GM19395 (cell line): Measurements from ENCODE around the gene TRIM68.

Experiments used
- ATAC-seq: cut with Tn5 transposase; IDR thresholded peaks from one replicate; pipeline ENCODE4 v1.9.1; 2021; ENCODE audit warnings: mild to moderate bottlenecking, moderate library complexity; ENCODE audit not compliant: unreplicated experiment

TRIM68 gene

DNA sequence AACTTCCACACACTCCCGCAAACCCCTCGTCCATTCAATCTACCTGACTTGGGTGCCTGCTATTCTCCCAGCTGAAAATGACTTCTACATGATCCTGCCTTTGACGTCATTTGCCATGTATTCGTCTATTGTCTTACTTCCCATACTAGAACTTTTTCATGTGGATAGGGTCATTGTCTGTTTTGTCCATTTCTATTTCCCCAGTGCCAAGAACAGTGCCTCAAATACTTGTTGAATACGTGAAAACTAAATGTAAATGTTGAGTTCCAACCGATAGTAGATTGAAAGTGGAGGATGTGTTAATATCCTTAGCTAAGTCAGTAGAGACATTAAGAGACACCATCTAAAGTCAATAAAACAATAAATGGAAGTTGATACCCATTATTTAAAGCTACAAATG, 935 bp downstream of the TRIM68 start:
- ATAC-seq = no peak

DNA sequence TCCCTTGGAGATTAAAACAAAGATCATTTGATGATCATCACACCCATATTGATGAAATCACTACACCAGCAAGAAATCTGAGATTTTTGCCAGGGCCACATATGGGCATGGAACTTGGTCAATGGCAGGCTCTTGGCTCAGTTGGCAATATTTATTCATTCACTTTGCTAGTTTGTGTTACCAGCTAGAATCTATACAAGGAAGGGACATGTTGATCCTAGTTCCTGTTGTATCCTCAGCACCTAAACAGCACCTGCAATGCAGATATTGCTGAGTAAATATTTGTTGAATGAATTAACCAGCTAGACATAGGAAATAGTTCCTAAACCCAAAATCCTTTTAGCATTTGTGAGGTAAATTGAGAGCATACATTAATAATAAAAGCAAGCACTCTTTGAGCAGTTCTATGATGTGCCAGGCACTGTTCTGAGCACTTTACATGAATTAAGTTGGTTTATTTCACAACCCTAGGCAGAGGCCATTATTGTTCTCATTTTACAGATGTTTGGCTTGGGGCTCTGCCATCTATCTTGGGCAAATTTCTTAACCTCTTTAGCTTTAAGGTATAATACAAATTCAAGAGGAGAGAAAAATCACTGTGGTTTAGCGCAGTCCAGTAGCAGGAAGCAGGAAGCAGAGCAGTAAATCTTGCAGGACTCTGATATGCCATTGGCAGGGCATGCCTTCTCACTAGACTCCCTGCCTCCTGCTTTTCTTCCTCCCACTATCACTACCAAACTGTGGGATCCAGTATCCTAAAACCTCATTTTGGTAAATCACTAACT, 1.6 kb downstream of the TRIM68 start:
- ATAC-seq = no peak

DNA sequence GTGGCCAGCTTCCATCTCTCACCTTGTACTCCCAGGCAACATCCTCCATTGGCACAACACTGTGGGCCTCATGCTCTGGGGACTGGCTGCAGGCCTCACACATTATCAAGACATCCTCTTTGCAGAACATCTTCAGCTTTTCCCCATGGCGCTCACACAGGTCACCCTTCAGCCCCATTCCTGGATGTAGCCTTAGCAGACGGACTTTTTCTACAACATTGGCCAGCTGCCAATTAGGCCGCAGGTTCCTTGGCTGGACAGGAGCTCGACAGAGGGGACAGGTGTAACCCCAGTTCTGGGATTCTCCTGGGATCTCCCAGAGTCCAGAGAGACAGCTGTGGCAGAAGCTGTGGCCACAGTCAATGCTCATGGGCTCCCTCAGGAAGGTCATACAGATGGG, 3.0 kb downstream of the TRIM68 start:
- ATAC-seq = no peak

DNA sequence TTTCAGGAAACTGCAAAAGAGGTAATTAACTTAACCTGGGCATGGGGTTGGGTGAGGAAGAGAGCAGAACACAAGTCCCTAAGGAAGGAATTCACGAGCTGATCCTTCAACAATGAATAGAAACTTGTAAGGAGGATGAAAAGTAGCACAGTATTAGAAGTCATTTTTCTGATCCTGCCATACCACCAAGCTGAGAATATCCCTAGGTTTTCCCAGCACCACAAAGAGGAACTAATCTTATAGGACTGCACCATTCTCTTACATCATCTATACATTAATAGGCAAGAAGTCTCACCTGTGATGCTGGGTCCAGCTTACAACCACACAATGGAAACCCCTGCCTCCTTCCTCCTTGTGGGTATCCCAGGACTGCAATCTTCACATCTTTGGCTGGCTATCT, 14.3 kb downstream of the TRIM68 start, which contains the start of gene OR52I1:
TSS of gene OR52I1 (plus strand) at position 301 of the 400 bp plus-strand sequence. CDS start at position 301, 0 bp downstream.
- ATAC-seq = no peak

DNA sequence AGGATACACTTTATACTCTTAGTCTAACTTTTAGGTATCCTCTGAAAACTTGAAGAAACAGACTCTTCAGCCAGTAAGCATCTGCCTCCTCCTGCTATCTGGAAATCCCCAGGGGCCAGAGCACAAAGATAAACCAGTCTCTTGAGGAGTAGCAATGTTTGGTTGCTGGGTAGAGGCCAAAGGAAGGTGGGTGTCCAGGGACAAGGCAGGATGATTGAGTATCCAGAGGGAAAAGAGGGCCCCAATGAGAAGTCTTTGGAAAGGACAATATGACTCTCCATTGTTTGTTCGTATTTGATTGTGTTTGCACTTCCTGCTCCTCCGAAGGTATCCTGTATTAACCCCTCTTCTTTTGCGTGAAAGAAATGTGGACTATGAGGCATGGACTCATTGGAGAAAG, 19.0 kb downstream of the TRIM68 start:
- ATAC-seq = no peak

DNA sequence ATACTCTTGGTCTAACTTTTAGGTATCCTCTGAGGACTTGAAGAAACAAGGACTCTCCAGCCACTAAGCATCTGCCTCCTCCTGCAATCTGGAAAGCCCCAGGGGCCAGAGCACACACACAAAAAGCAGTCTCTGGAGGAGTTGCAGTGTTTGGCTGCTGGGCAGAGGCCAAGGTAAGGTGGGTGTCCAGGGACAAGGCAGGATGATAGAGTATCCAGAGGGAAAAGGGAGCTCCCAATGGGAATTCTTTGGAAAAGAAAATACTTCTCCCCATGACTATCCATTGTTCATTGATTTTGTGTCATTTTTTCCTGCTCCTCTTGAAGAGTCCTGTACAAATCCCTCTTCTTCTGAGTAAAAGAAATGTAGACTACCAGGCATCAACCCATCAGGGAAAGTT, 26.6 kb downstream of the TRIM68 start, which contains the start of gene OR52I2:
TSS of gene OR52I2 (plus strand) at position 301 of the 400 bp plus-strand sequence.
- ATAC-seq = no peak

DNA sequence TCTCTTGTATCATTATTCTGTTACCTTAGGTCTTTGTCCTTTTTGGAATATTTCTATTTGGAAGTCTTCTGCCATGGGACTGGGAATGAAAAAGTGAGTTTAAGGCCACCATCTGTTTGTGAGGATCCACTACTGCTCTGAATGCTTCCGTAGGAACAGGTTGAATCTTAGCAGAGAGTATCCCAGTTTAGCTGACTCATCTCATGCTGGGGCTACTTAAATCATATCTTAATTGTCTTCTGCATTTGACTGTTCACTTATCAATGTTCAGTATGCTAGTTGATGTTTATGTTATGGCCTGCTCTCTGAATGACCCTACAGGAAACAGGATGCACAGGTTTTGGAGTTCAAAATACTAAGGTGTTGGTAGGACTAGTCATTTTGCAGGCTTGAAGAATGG, 27.9 kb downstream of the TRIM68 start:
- no peak for ATAC-seq

DNA sequence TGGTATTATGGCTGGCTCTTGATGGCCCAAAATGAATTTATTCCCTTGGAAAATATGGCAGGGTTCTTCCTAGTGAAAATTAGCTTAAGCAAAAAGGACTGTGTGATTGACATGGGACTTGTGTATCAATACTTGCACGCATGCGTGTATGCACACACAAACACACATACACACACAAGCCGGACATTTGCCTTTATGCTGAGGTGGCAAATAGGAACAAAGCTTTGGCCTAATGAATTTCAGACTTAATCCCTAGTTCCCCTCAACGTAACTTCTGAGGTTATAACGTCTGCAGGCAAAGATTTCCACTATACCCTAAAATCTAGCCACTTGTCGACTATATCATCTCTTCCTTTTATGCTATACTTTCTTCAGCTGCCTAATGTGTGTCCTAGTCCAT, 29.4 kb downstream of the TRIM68 start:
- no peak for ATAC-seq

DNA sequence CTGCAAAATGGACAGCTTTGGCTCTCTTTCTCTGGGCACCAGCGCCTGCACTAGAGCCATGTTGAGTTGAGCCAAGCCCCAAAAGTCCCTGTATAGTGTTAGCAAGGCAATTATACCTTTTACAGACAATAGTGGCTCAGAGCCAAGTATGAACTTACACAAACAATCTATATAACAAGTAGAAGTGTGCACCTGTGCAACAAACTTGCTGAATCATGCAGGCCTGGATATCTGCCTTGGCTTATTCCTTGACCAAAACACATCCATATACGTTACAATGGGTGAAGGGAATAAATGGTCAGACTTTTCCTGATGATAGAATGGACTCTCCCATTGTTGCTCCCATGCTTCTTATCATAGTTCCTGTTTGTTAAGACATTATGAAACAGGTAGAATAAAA, 30.3 kb downstream of the TRIM68 start:
- no peak for ATAC-seq

DNA sequence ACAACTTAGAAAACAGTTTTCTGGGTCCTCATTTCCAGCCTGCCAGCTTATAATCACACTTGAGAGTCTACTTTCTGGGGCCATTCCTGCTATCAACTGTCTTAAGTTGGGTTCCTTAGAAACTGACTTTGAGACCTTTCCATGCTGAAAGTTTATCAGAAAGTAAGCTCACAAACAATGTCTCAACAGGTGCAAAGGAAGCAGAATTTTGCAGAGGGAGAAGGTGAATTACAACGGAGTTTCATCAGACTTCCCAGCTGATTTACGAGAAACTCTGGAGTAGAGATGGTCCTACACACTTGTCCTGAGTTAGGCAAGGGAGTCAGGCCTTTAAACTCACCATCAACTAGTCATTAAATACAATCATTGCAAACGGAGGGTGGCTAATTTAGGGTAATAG, 31.2 kb downstream of the TRIM68 start:
- ATAC-seq = no peak

DNA sequence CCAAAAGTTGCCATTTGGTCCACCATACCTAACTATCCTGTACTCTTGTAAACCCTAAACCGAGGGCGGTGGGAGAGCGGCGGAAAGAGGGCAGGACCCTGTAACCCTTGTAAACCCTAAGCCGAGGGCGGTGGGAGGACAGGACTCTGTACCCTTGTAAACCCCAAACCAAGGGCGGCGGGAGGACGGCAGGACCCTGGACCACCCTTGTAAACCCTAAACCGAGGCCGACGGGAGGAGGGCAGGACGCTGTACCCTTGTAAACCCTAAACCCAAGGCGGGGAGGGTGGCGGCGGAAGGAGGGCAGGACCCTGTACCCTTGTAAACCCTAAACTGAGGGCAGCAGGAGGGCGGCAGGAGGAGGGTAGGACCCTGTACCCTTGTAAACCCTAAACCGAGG, 39.0 kb downstream of the TRIM68 start:
- no peak for ATAC-seq

DNA sequence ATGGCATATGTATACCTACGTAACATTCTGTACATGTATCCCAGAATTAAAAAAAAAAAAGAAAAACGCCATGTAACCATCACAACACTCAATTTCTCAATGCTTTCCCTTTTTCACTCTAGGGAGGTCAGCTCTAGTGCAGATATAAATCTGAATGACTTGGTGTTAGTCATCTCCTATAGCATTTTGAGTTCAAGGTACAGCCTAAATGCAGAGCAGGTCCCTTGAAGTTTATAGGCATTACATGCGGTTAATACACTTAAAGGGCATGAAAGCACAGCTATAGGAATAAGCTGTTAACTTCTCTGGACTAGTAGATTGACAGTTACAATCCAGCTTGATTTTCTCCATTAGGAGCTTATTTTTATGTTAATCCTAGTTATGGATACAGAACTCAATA, 42.7 kb downstream of the TRIM68 start:
- no peak for ATAC-seq

DNA sequence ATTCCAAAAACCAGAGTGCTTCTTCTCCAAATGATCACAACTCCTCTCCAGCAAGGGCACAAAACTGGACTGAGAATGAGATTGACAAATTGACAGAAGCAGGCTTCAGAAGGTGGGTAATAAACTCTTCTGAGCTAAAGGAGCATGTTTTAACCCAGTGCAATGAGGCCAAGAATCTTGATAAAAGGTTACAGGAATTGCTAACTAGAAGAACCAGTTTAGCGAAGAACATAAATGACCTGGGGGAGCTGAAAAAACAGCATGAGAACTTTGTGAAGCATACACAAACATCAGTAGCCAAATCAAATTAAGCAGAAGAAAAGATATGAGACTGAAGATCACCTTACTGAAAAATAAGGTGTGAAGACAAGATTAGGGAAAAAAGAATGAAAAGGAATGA, 47.6 kb downstream of the TRIM68 start:
- no peak for ATAC-seq

DNA sequence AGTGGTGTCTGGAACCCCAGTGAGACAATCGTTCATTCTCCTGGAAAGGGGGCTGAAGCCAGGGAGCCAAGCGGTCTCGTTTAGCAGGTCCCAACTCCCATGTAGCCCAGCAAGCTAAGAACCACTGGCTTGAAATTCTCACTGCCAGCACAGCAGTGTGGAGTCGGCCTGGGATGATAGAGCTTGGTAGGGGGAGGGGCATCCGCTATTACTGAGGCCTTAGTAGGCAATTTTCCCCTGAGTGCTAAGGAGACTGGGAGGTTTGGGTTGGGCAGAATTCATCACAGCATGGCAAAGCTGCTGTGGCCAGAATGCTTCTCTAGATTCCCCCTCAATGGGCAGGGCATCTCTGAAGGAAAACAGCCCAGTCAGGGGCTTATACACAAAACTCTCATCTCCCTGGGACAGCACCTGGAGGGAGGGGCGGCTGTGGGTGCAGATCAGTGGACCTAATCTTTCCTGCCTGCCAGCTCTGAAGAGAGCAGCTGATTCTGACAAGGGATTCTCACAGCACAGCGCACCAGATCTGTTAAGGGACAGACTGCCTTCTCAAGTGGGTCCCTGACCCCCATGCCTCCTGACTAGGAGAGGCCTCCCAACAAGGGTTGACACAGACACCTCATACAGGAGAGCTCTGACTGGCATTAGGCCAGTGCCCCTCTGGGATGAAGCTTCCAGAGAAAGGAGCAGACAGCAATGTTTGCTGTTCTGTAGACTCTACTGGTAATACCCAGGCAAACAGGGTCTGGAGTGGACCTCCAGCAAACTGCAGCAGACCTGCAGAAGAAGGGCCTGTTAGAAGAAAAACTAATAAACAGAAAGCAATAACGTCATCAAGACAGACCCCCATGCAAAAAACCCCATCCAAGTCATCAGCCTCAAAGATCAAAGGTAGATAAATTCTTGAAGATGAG, 48.2 kb downstream of the TRIM68 start:
- no peak for ATAC-seq

DNA sequence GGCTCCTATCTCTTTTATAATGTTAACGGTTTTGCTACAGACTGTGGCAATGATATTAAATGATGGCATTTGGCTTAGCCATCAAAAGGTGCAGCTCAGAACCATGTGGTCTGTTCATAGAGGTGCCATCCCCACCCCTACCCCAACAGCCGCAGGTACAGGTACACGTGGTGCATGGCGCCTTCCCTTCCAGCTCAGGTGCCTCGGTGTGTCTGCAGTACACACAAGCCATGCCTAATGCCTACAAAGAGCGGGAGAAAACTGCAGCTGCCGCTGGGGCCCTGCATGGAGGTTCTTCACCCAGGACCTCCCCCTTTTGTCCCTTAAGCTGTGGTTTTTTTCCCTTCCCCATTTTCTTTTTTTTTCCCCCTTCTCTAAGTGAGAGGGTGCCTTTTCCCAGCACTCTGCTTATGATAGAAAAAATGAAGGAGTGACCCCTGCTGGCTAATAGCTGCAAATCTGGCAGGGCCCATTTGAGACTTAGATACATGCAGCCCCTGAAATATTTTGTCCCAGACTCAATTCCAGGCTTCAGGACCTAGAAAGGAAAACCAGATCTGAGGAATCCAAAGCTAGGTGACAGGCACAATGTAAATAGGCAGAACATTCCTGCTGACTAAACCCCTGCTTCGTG, 56.6 kb downstream of the TRIM68 start:
- no peak for ATAC-seq
